HAP-1 (cell line): ENCODE results near the gene TSPAN16.

Source experiments
- DNase-seq, 2 experiments: peaks; one replicate each; pipeline ENCODE4 v3.0.0-alpha.2; 2016 to 2020; ENCODE audit warnings: low spot score in 2 of 2
- H3K27me3 ChIP-seq: fragments of 250-450 bp; sonication (Bioruptor Pico); 2 replicates; pipeline ENCODE4 v1.5.1; 2020; ENCODE audit warnings: low read depth, mild to moderate bottlenecking, moderate library complexity
- H3K36me3 ChIP-seq: fragments of 250-450 bp; sonication (Bioruptor Pico); replicated peaks from 2 replicates; pipeline ENCODE4 v1.5.1; 2020; ENCODE audit warnings: mild to moderate bottlenecking
- H3K4me1 ChIP-seq: fragments of 250-450 bp; sonication (Bioruptor Pico); 2 replicates; pipeline ENCODE4 v1.5.1; 2020; ENCODE audit warnings: mild to moderate bottlenecking
- H3K4me3 ChIP-seq: fragments of 250-450 bp; sonication (Bioruptor Pico); 2 replicates; pipeline ENCODE4 v1.5.1; 2020; ENCODE audit warnings: mild to moderate bottlenecking, moderate library complexity
- H3K9me3 ChIP-seq: fragments of 250-450 bp; sonication (Bioruptor Pico); 2 replicates; pipeline ENCODE4 v1.5.1; 2020; ENCODE audit warnings: mild to moderate bottlenecking, moderate library complexity
- in situ Hi-C: fragments of 300-500 bp; cut with MboI; formaldehyde crosslinking; loops from 3 replicates; pipeline ENCODE4 v1.14.3; 2020; ENCODE audit warnings: low sequenced_read_pairs, inconsistent platforms, mixed read lengths

The TSPAN16 gene

DNA sequence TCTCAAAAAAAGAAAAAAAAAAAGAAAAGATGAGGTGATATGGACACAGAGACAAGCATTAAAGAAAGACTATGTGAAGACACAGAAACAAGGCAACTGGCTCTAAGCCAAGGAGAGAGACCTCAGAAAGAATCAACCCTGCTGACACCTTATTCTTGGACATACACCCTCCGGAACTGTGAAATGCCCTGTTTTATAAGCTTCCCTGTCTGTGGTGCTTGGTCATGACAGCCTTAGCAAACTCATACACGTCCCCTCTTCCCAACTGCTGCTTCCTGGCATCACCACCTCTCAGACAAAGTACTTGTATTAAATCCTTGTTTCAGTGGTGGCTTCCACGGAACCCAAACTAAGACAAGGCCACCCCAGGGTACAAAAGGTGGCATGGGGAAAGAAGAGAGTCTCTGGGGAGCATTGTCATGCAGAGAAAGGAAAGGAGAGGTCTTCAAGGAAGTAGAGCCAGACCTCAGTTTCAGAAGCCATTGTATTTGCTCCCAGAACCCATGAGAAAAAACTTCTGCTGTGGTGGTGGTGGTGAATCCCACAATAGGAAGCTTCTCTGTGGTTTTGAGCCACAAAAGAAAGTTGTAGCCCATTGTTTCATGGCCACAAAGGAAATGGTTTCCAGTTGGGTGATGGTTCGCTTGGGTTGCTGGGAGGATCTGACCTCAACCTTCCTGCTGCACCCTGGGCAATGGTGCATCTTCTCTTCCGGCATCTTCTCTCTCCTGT, 16.3 kb upstream of the TSPAN16 start:
- Histone ChIP-seq H3K9me3 (no peaks in the 10 kb centered on the region), H3K4me1 (no peaks in the 10 kb centered on the region), H3K27me3 (no peaks in the 10 kb centered on the region), H3K4me3 (no peak overlapping the region), H3K36me3 (no peaks in the 10 kb centered on the region)
- in situ Hi-C loops, result no loop called here
- no peak for DNase-seq

DNA sequence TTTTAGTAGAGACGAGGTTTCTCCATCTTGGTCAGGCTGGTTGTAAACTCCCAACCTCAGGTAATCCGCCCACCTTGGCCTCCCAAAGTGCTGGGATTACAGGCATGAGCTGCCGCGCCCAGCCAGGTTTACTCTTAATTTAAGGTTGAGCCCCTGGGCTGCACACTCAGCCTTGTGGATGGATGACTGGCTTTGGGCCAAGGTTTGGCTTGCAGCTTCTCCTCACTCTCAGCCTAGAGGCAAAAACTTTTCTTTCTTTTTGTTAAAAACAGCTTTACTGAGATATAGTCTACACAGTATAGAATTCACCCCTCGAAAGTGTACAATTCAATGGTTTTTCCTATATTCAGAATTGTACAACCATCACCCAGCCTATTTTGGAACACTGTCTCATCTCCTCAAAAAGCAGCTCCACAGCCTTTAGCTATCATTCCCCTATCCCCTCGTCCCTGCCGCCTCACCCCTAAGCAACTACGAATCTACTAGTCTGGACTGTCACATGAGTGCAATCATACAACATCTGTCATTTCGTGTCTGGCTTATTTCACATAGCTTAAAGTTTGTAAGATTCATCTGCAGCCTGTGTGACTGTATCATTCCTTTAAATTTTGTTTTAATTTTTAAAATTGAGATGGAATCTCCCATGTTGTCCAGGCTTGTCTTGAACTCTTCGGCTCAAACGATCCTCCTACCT, 14.5 kb upstream of the TSPAN16 start:
- no peaks in the 10 kb centered on the region for H3K27me3 ChIP-seq
- in situ Hi-C loops, result no loop called here
- no peak for DNase-seq

DNA sequence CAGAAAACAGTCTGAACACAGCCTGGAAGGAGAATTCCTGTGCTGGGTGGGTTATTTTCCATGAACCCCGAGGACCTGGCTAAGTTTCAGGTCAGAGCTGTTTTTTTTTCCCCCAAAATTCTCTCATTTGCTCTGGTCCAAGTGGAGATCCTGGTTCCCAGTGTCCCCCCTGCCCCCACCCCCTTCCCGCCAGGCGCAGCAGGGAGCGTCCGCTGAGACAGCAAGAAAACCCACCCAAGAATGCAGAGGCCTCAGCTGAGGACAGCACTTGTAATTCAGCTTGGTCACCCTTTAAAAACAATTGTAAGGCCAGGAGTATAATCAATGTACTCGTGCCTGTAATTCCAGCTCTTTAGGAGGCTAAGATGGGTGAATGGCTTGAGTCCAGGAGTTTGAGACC, 11.4 kb upstream of the TSPAN16 start:
- Histone ChIP-seq H3K4me1 (no peaks in the 10 kb centered on the region), H3K36me3 (no peaks in the 10 kb centered on the region), H3K9me3 (no peaks in the 10 kb centered on the region), H3K27me3 (no peaks in the 10 kb centered on the region), H3K4me3 (no peak overlapping the region)
- no peak for DNase-seq
- in situ Hi-C loops, result no loop called here

More for the DNA sequence above, 14.5 kb upstream of the TSPAN16 start:
- no peak overlapping the region for H3K4me3 ChIP-seq
- H3K9me3 ChIP-seq, result no peaks in the 10 kb centered on the region
- H3K36me3 ChIP-seq, result no peaks in the 10 kb centered on the region
- no peaks in the 10 kb centered on the region for H3K4me1 ChIP-seq

GRCh38 chr19:11286312-11286974, 9.5 kb upstream of the TSPAN16 start:
- DNase-seq, result no peak
- Histone ChIP-seq H3K9me3 (no peaks in the 10 kb centered on the region), H3K4me1 (no peaks in the 10 kb centered on the region), H3K4me3 (no peak overlapping the region), H3K36me3 (no peaks in the 10 kb centered on the region), H3K27me3 (no peaks in the 10 kb centered on the region)
- in situ Hi-C loops, result no loop called here

DNA sequence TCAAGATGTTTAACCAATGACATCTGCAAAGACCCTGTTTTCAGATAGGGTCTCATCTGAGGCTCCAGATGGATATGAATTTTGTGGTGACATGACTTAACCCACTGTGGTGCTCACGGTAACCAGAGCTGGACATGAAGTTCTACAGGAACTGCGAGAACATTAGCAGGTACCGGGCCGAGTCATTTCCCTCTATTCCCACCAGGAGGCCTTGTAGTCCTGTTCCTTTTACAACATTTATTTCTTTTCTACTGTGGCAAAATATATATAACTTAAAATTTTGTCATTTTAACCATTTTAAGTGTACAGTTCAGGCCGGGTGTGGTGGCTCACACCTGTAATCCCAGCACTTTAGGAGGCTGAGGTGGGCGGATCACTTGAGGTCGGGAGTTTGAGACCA, 7.6 kb upstream of the TSPAN16 start:
- H3K4me1 ChIP-seq, result no peaks in the 10 kb centered on the region
- no peaks in the 10 kb centered on the region for H3K27me3 ChIP-seq
- in situ Hi-C loops, result no loop called here
- no peaks in the 10 kb centered on the region for H3K9me3 ChIP-seq
- H3K4me3 ChIP-seq, result no peak overlapping the region
- no peak for DNase-seq
- H3K36me3 ChIP-seq, result no peaks in the 10 kb centered on the region

- no peak for DNase-seq
- H3K4me3 ChIP-seq, result no peak overlapping the region
- H3K4me1 ChIP-seq, result 0 out of 2 replicates have a peak, but pooled peaks cover 3% of the 10 kb centered on the region
- H3K9me3 ChIP-seq, result no peaks in the 10 kb centered on the region
- in situ Hi-C loops, result loop anchor here (10.0 kb wide), 1 partner anchor 195 kb away; the partner anchor contains the start of gene ELAVL3
- H3K27me3 ChIP-seq, result no peaks in the 10 kb centered on the region
- no peaks in the 10 kb centered on the region for H3K36me3 ChIP-seq
These were observed 5.7 kb upstream of the TSPAN16 start for GRCh38 chr19:11290256-11290655.

DNA sequence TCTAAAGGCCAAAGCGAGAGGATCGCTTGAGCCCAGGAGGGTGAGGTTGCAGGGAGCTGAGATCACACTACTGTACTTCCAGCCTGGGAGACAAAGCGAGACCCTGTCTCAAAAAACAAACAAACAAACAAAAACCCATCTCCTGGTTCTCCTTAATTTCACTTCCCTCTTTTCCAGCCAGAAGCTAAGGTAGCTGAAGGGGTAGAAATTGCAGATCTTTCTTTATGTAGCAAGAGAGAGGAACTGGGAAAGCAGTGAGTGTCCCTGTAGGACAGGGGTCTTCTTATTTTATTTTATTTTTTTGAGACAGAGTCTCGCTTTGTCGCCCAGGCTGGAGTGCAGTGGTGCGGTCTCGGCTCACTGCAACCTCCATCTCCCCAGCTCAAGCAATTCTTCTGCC, 4.5 kb upstream of the TSPAN16 start:
- Histone ChIP-seq H3K27me3 (no peaks in the 10 kb centered on the region), H3K4me3 (no peak overlapping the region), H3K4me1 (0 out of 2 replicates have a peak, but pooled peaks cover 3% of the 10 kb centered on the region), H3K36me3 (no peaks in the 10 kb centered on the region), H3K9me3 (no peaks in the 10 kb centered on the region)
- in situ Hi-C loops, result loop anchor here (10.0 kb wide), 1 partner anchor 193 kb away; the partner anchor contains the start of gene ELAVL3
- DNase-seq, result no peak

DNA sequence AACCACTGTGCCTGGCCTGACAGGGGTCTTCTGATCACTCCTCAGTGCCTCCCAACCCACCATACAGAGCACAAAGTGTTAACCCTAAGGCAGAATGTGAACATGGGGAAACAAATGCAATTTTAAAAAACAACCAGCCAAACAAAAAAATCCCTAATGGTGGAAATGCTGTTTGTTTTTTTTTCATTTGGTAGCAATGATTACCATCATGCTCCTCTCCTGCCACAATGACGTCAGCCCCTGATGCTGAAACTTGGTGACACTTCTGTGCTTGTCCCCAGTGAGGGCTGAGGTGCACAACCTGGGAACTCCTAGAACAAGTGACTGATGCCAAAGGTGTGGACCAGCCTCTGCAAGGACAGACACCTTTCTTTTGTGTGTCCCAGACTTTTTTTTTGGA, 4.0 kb upstream of the TSPAN16 start:
- Histone ChIP-seq H3K9me3 (no peaks in the 10 kb centered on the region), H3K27me3 (no peaks in the 10 kb centered on the region), H3K36me3 (no peaks in the 10 kb centered on the region), H3K4me1 (0 out of 2 replicates have a peak, but pooled peaks cover 3% of the 10 kb centered on the region), H3K4me3 (no peak overlapping the region)
- in situ Hi-C loops, result loop anchor here (10.0 kb wide), 1 partner anchor 193 kb away; the partner anchor contains the start of gene ELAVL3
- DNase-seq, result no peak

GRCh38 chr19:11293433-11294389, 2.2 kb upstream of the TSPAN16 start:
- Histone ChIP-seq H3K9me3 (no peaks in the 10 kb centered on the region), H3K4me1 (peaks cover 4% of the 10 kb centered on the region; the same call in 1 of the 2 replicates), H3K4me3 (peak overlapping the region; percentile 14), H3K27me3 (no peaks in the 10 kb centered on the region), H3K36me3 (no peaks in the 10 kb centered on the region)
- peak; percentile 93 to 97 for DNase-seq
- in situ Hi-C loops, result loop anchor here (10.0 kb wide), 1 partner anchor 191 kb away; the partner anchor contains the start of gene ELAVL3

- H3K4me3 ChIP-seq, result no peak overlapping the region
- no peak for DNase-seq
- H3K36me3 ChIP-seq, result no peaks in the 10 kb centered on the region
- no peaks in the 10 kb centered on the region for H3K9me3 ChIP-seq
- in situ Hi-C loops, result loop anchor here (10.0 kb wide), 1 partner anchor 190 kb away; the partner anchor contains the start of gene ELAVL3
- H3K4me1 ChIP-seq, result peaks cover 7% of the 10 kb centered on the region; the same call in 1 of the 2 replicates
- H3K27me3 ChIP-seq, result no peaks in the 10 kb centered on the region
These were observed 780 bp upstream of the TSPAN16 start for GRCh38 chr19:11295180-11295579.

- Histone ChIP-seq H3K4me3 (no peak overlapping the region), H3K36me3 (no peaks in the 10 kb centered on the region), H3K27me3 (no peaks in the 10 kb centered on the region), H3K9me3 (no peaks in the 10 kb centered on the region), H3K4me1 (peaks cover 7% of the 10 kb centered on the region; the same call in 1 of the 2 replicates)
- no peak for DNase-seq
- in situ Hi-C loops, result loop anchor here (10.0 kb wide), 1 partner anchor 189 kb away; the partner anchor contains the start of gene ELAVL3
These were observed 304 bp downstream of the TSPAN16 start for GRCh38 chr19:11296264-11296663.

DNA sequence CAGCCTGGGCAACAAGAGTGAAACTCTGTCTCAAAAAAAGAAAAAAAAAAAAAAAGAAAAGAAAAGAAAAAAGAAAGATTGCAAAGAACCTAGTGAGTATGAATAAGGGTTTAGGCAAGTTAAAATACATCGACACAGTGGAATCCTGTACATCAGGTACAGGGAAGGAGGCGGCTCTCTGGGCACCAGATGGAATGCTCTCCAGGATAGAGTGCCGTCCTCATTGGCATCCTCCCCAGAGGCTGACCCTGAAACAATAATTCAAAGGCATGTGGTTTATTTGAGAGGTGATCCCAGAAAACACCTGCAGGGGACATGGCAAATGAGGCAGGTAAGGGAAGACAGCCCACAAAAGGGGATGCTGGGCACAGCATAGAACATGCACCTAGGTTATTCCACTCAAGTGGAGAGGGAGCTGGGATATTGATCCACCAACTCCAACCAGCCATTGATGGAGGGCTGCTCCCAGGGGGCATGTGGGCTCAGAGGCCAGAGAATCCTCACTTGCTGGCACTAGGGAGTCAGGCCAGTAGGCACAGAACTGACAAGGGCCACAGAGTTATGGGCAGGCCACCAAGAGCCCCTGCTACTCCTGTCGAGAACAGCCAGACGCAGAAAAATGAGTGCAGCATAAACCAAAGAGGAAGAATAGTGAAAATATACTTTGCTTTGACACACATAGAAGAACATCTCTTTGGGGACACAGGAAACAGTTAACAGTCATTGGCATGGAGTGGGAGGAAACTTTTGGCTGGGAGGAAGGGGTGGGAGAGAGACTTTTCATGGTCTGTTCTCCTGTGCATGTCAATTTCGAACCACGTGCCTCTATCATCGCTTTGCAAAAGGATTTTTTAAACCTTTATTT, 4.2 kb downstream of the TSPAN16 start:
- no peaks in the 10 kb centered on the region for H3K36me3 ChIP-seq
- H3K27me3 ChIP-seq, result no peaks in the 10 kb centered on the region
- no peak for DNase-seq
- H3K4me1 ChIP-seq, result peaks cover 4% of the 10 kb centered on the region; the same call in 1 of the 2 replicates
- no peak overlapping the region for H3K4me3 ChIP-seq
- in situ Hi-C loops, result loop anchor here (10.0 kb wide), 1 partner anchor 185 kb away; the partner anchor contains the start of gene ELAVL3
- no peaks in the 10 kb centered on the region for H3K9me3 ChIP-seq
